DND-41 (cell line): Measurements from ENCODE around the gene SIPA1.

Experiments used
- EZH2 ChIP-seq: IDR thresholded peaks from 3 replicates; pipeline ENCODE4 v1.6.1; 2012; ENCODE audit warnings: borderline replicate concordance, low read depth, mild to moderate bottlenecking, moderate library complexity, low read length, inconsistent platforms; ENCODE audit not compliant: severe bottlenecking
- TF ChIP-seq, protein P1 (sequence below): IDR thresholded peaks from 2 replicates; pipeline ENCODE4 v1.5.1; 2012; ENCODE audit warnings: borderline replicate concordance, low read length, moderate library complexity, mild to moderate bottlenecking; ENCODE audit not compliant: poor library complexity, severe bottlenecking; ENCODE audit errors: extremely low read depth

GRCh38 chr11:65651589-65652510 is 13.9 kb downstream of the SIPA1 start:
- TF ChIP-seq, protein P1, sequence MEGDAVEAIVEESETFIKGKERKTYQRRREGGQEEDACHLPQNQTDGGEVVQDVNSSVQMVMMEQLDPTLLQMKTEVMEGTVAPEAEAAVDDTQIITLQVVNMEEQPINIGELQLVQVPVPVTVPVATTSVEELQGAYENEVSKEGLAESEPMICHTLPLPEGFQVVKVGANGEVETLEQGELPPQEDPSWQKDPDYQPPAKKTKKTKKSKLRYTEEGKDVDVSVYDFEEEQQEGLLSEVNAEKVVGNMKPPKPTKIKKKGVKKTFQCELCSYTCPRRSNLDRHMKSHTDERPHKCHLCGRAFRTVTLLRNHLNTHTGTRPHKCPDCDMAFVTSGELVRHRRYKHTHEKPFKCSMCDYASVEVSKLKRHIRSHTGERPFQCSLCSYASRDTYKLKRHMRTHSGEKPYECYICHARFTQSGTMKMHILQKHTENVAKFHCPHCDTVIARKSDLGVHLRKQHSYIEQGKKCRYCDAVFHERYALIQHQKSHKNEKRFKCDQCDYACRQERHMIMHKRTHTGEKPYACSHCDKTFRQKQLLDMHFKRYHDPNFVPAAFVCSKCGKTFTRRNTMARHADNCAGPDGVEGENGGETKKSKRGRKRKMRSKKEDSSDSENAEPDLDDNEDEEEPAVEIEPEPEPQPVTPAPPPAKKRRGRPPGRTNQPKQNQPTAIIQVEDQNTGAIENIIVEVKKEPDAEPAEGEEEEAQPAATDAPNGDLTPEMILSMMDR, result no peak
- no peak for TF ChIP-seq EZH2
